Measurements from ENCODE around the gene NES. TPM values are rescaled to one million over a fixed set of nuclear protein-coding genes. Genes with fewer than 3 reads are reported as not detected.

Gene NES
- total RNA-seq, 4 donors from 2014 or later, result 4.3 to 10.4 (median 9.0) TPM

DNA sequence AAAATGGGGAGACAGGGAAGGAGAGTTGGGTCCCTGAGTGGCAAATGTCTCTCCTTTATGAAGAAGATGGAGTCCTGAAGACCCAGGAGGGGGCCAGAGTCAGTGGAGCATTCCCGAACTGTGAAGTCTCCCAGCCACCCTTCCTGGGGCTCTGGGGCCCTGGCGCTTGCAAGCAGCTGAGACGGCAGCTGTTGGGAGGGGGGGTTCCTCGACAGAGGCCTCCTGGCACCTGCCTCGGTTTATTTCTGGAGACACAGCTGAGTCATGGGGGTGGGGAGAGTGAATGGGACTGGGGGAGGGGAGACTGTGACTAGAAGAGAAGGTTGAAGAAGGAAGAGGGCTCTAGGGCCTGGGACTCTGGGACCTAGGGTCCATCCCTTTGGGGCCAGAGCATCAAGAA is 14.0 kb downstream of the NES start:
- no peaks in the 10 kb centered on the region for H3K27me3 ChIP-seq
- DNase-seq, result no peak
- H3K9me3 ChIP-seq, result no peaks in the 10 kb centered on the region
- intact Hi-C loops (cut with DNase I), result no loop called here
- H3K36me3 ChIP-seq, result no peaks in the 10 kb centered on the region
- WGBS, 2 donors, result 42% methylated on average over 5 of the region's 5 CpGs
- no peak overlapping the region for H3K4me3 ChIP-seq (replicated peaks in 1 of 3)
- H3K27ac ChIP-seq, result peak overlapping the region in 2 of 3 donors; percentile 35 to 58
- peaks cover 11 to 75% of the 10 kb centered on the region in 2 donors for H3K4me1 ChIP-seq
- no peak for TF ChIP-seq POLR2A (IDR thresholded peaks at IDR 0.05)
- TF ChIP-seq, protein P1, sequence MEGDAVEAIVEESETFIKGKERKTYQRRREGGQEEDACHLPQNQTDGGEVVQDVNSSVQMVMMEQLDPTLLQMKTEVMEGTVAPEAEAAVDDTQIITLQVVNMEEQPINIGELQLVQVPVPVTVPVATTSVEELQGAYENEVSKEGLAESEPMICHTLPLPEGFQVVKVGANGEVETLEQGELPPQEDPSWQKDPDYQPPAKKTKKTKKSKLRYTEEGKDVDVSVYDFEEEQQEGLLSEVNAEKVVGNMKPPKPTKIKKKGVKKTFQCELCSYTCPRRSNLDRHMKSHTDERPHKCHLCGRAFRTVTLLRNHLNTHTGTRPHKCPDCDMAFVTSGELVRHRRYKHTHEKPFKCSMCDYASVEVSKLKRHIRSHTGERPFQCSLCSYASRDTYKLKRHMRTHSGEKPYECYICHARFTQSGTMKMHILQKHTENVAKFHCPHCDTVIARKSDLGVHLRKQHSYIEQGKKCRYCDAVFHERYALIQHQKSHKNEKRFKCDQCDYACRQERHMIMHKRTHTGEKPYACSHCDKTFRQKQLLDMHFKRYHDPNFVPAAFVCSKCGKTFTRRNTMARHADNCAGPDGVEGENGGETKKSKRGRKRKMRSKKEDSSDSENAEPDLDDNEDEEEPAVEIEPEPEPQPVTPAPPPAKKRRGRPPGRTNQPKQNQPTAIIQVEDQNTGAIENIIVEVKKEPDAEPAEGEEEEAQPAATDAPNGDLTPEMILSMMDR (IDR thresholded peaks at IDR 0.05), result no peak

DNA sequence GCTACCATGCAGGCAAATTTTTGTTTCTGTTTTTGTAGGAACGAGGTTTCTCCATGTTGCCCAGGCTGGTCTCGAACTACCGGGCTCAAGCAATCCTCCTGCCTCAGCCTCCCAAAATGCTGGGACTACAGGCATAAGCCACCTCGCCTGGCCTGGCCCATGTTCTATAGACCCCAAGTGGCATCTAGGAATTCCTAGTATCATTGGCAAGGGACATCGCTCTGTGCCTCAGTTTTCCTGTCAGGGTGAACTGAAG is 14.5 kb downstream of the NES start:
- Histone ChIP-seq H3K9me3 (no peaks in the 10 kb centered on the region), H3K27ac (peak overlapping the region in 2 of 3 donors; percentile 35 to 58), H3K36me3 (no peaks in the 10 kb centered on the region), H3K4me3 (replicated peaks in 1 of 3) (no peak overlapping the region), H3K4me1 (peaks cover 12 to 73% of the 10 kb centered on the region in 2 donors), H3K27me3 (no peaks in the 10 kb centered on the region)
- intact Hi-C loops (cut with DNase I), result no loop called here
- no peak for DNase-seq
- 69 to 88% methylated on average over 5 of the region's 5 CpGs for WGBS, 2 donors
- TF ChIP-seq POLR2A (IDR thresholded peaks at IDR 0.05), result no peak
- TF ChIP-seq, protein P1 (IDR thresholded peaks at IDR 0.05), result no peak

DNA sequence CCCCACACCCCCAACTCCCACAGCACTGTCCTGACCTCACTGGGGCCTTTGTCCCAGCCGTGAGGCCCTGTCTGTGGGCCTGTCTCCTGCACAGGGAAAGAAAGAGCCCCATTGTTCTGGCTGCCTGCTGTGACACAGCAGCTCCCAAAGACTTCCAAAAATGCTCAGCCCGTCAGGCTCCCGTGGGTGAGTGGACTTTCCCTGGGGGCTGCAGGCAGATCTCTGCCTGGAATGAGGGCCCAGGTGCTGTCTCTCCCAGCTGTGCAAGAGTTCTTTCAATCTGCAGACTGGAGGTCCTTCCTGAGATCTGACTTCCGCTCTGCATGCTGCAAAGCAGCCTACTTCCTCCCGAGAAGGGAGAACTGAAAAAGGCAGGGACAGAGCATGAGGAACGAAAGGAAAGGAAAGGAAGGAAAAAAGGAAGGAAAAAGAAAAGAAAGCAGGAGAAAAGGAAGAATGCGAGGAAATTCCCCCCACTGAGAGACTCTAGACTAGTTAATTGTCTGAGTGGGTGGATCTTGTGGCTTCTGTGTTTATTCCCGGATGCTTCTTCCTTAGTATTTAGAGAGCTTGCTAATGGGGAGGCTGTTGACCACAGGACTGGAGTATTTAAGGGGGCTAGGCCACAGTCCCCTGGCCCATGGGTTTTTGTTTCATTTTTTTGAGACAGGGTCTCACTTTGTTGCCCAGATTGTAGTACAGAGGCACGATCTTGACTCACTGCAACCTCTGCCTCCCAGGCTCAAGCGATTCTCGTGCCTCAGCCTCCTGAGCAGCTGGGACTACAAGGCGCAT is 15.0 kb downstream of the NES start:
- Histone ChIP-seq H3K9me3 (no peaks in the 10 kb centered on the region), H3K27ac (peak overlapping the region; percentile 21 to 58 (median 44)), H3K27me3 (no peaks in the 10 kb centered on the region), H3K4me3 (replicated peaks in 1 of 3) (no peak overlapping the region), H3K36me3 (no peaks in the 10 kb centered on the region), H3K4me1 (peaks cover 16 to 73% of the 10 kb centered on the region in 2 donors)
- no peak for DNase-seq
- intact Hi-C loops (cut with DNase I), result no loop called here
- TF ChIP-seq POLR2A (IDR thresholded peaks at IDR 0.05), result no peak
- TF ChIP-seq, protein P1 (IDR thresholded peaks at IDR 0.05), result no peak
- 69 to 73% methylated on average over 11 of the region's 12 CpGs for WGBS, 2 donors

DNA sequence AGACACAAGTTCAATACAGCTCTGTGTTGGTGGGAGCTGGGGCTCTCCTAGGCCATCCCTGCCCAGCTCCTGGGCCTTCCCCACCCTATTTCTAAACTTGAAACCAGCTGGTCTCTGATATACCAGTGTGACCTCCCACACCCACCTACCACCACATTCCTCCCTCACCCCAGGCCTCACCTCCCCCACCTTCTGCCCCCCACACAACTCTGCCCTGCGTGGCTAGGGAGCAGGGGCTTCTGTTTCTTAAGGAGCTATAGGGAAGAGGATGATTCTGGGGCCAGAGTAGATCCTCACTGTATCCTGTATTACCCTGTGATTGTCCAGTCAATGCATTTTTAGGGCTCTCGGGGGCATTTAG is 16.5 kb downstream of the NES start:
- H3K4me1 ChIP-seq, result peaks cover 19 to 76% of the 10 kb centered on the region in 2 donors
- WGBS, 2 donors, result 65 to 79% methylated on average over 2 of the region's 2 CpGs
- peak overlapping the region; percentile 55 to 71 (median 57) for H3K27ac ChIP-seq
- intact Hi-C loops (cut with DNase I), result no loop called here
- no peak overlapping the region for H3K4me3 ChIP-seq (replicated peaks in 1 of 3)
- no peak for DNase-seq
- TF ChIP-seq, protein P1 (IDR thresholded peaks at IDR 0.05), result no peak
- no peak for TF ChIP-seq POLR2A (IDR thresholded peaks at IDR 0.05)
- no peaks in the 10 kb centered on the region for H3K9me3 ChIP-seq
- no peaks in the 10 kb centered on the region for H3K36me3 ChIP-seq
- no peaks in the 10 kb centered on the region for H3K27me3 ChIP-seq

DNA sequence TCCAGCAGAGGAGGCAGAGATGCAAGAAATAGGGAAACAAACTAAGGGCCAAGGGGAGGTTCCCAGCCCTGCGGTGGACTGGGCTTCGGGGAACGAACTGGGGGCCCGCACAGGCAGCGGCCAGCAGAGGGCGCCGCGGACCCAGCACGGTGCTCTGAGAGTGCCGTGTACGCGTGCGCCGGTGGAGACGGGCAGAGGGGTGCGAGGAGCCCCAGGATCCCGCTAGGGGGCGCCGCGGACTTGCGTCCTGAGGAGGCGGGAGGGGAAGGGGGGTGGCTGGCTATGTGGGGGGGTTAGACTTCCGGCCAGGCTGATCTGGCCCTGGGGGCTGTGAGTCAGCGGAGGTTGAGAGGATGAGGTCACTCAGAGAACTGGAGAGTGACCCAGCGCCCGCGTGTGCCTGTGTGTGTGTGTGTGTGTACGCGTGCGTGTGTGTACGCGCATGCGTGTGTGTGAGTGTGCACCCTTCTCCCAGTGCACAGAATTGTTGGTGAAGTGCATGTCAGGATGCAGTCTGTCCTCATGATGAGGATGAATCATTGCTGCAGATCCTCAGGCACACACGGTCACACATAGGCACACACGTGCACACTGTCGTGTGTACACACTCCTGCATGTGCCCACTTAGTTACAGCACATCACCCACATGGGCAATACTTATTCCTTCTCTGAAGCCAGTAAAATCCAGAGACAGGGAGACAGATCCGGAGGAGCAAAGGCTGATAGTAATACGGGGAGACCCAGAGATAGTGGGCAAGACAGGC is 17.0 kb downstream of the NES start:
- WGBS, 2 donors, result 12 to 41% methylated on average over 11 to 32 of the region's 38 CpGs
- no peak for TF ChIP-seq POLR2A (IDR thresholded peaks at IDR 0.05)
- TF ChIP-seq, protein P1 (IDR thresholded peaks at IDR 0.05), result peak; percentile 85 to 99 (median 94)
- DNase-seq, result peak; percentile 89 to 93
- Histone ChIP-seq H3K27ac (peak overlapping the region; percentile 55 to 71 (median 57)), H3K36me3 (no peaks in the 10 kb centered on the region), H3K9me3 (no peaks in the 10 kb centered on the region), H3K27me3 (no peaks in the 10 kb centered on the region), H3K4me1 (peaks cover 19 to 72% of the 10 kb centered on the region in 2 donors), H3K4me3 (replicated peaks in 1 of 3) (no peak overlapping the region)
- intact Hi-C loops (cut with DNase I), result loop anchor here (5.0 kb wide), 1 partner anchor 78 kb away; no protein-coding TSS in a partner anchor

Data from thyroid gland (tissue), 4 donors.